Liver (tissue), 9 donors: Measurements from ENCODE around the gene RPH3AL. TPM values are rescaled to one million over a fixed set of nuclear protein-coding genes. Genes with fewer than 3 reads are reported as not detected.

Source experiments
- DNase-seq: peaks from one replicate; pipeline ENCODE4 v3.0.0-alpha.2; 2017; ENCODE audit warnings: low spot score
- H3K27ac ChIP-seq, 2 donors: one replicate each; pipeline ENCODE4 v1.7.0; 2013; ENCODE audit warnings: inconsistent platforms in 2 of 2, low read length in 2 of 2, control low read depth in 1 of 2, low read depth in 1 of 2, mild to moderate bottlenecking in 1 of 2
- H3K27me3 ChIP-seq, 4 donors: one replicate each; pipeline versions ENCODE4 v1.6.1 to v1.7.0; 2013; ENCODE audit warnings: low read length in 3 of 4, inconsistent platforms in 1 of 4, mild to moderate bottlenecking in 1 of 4, moderate library complexity in 1 of 4; ENCODE audit not compliant: control insufficient read depth in 4 of 4, insufficient read depth in 4 of 4
- H3K36me3 ChIP-seq, 4 donors: one replicate each; pipeline versions ENCODE4 v1.6.1 to v1.7.0; 2013; ENCODE audit warnings: low read length in 3 of 4, mild to moderate bottlenecking in 3 of 4, low read depth in 1 of 4, moderate library complexity in 1 of 4; ENCODE audit not compliant: control insufficient read depth in 4 of 4, insufficient read depth in 3 of 4
- H3K4me1 ChIP-seq, 4 donors: one replicate each; pipeline versions ENCODE4 v1.6.1 to v1.7.0; 2013; ENCODE audit warnings: low read length in 3 of 4, mild to moderate bottlenecking in 3 of 4, moderate library complexity in 1 of 4; ENCODE audit not compliant: control insufficient read depth in 4 of 4, insufficient read depth in 4 of 4
- H3K4me3 ChIP-seq, 3 donors: one replicate each; pipeline versions ENCODE4 v1.6.1 to v1.7.0; 2013; ENCODE audit warnings: low read length in 3 of 3, control low read depth in 1 of 3, low read depth in 1 of 3, mild to moderate bottlenecking in 1 of 3
- H3K9ac ChIP-seq, 2 donors: one replicate each; pipeline ENCODE4 v1.7.0; 2013; ENCODE audit warnings: low read length in 2 of 2, mild to moderate bottlenecking in 2 of 2, moderate library complexity in 2 of 2, control low read depth in 1 of 2, low read depth in 1 of 2
- H3K9me3 ChIP-seq, 4 donors: one replicate each; pipeline versions ENCODE4 v1.6.1 to v1.7.0; 2013; ENCODE audit warnings: low read length in 3 of 4; ENCODE audit not compliant: control insufficient read depth in 4 of 4
- EGR1 ChIP-seq, 2 donors: IDR thresholded peaks; 2 replicates each; pipeline ENCODE4 v1.6.1; 2016 to 2018; ENCODE audit warnings: antibody characterized with exemption in 2 of 2, low read depth in 2 of 2
- FOXA1 ChIP-seq: IDR thresholded peaks from 2 replicates; pipeline ENCODE4 v1.6.1; 2016; ENCODE audit warnings: antibody characterized with exemption
- FOXA2 ChIP-seq: IDR thresholded peaks from 2 replicates; pipeline ENCODE4 v1.6.1; 2016; ENCODE audit warnings: antibody characterized with exemption
- GABPA ChIP-seq, 2 donors: IDR thresholded peaks in 1 of 2; conservative IDR thresholded peaks in 1 of 2; 2 replicates each; pipeline ENCODE4 v1.6.1; 2016; ENCODE audit warnings: antibody characterized with exemption in 2 of 2, mild to moderate bottlenecking in 1 of 2, moderate library complexity in 1 of 2
- HNF4A ChIP-seq, 2 donors: conservative IDR thresholded peaks; 2 replicates each; pipeline ENCODE4 v1.6.1; 2016; ENCODE audit warnings: antibody characterized with exemption in 2 of 2, mild to moderate bottlenecking in 2 of 2
- HNF4G ChIP-seq: IDR thresholded peaks from 2 replicates; pipeline ENCODE4 v1.6.1; 2016; ENCODE audit warnings: antibody characterized with exemption
- JUND ChIP-seq, 2 donors: IDR thresholded peaks; 2 replicates each; pipeline ENCODE4 v1.6.1; 2016; ENCODE audit warnings: antibody characterized with exemption in 2 of 2
- NR2F2 ChIP-seq: IDR thresholded peaks from 2 replicates; pipeline ENCODE4 v1.6.1; 2016; ENCODE audit warnings: antibody characterized with exemption
- RAD21 ChIP-seq, 2 donors: IDR thresholded peaks; 2 replicates each; pipeline ENCODE4 v1.6.1; 2016; ENCODE audit warnings: antibody characterized with exemption in 2 of 2, mild to moderate bottlenecking in 2 of 2
- RXRA ChIP-seq, 2 donors: IDR thresholded peaks; 2 replicates each; pipeline ENCODE4 v1.6.1; 2017 to 2018; ENCODE audit warnings: antibody characterized with exemption in 2 of 2, mild to moderate bottlenecking in 1 of 2
- SP1 ChIP-seq: IDR thresholded peaks from 2 replicates; pipeline ENCODE4 v1.6.1; 2018; ENCODE audit warnings: antibody characterized with exemption, mild to moderate bottlenecking
- TAF1 ChIP-seq: conservative IDR thresholded peaks from 2 replicates; pipeline ENCODE4 v1.6.1; 2016; ENCODE audit warnings: antibody characterized with exemption, mild to moderate bottlenecking
- YY1 ChIP-seq: IDR thresholded peaks from 2 replicates; pipeline ENCODE4 v1.6.1; 2016; ENCODE audit warnings: antibody characterized with exemption, mild to moderate bottlenecking
- WGBS: extraction: QIAGEN DNeasy Blood & Tissue Kit; methylation state at CpG from one replicate; pipeline ENCODE4 v1.1.7; 2013; 5-methylcytosine and 5-hydroxymethylcytosine counted together
- polyA plus RNA-seq, 2 donors: library from polyadenylated mRNA; stranded (reverse) in 1 of 2; unstranded in 1 of 2; fragments of 200-250 nt in 1 of 2; fragments of >200 nt in 1 of 2; fragmentation: Nextera tagmentation in 1 of 2; extraction: Ambion mirVana in 1 of 2; gene quantifications; one replicate each; pipeline versions ENCODE4 v1.2.1 to v1.2.3, GENCODE V29; 2013 to 2015
- total RNA-seq, 2 donors: library from RNA; depleted of rRNA; stranded (reverse); fragments of >200 nt; gene quantifications; one replicate each; pipeline ENCODE4 v1.2.3, GENCODE V29; 2014
- TF ChIP-seq, protein P1 (sequence below): IDR thresholded peaks from 2 replicates; pipeline ENCODE4 v1.6.1; 2016; ENCODE audit warnings: antibody characterized with exemption
- TF ChIP-seq, protein P2 (sequence below): IDR thresholded peaks from 2 replicates; pipeline ENCODE4 v1.6.1; 2016; ENCODE audit warnings: antibody characterized with exemption
- TF ChIP-seq, protein P3 (sequence below): IDR thresholded peaks from 2 replicates; pipeline ENCODE4 v1.6.1; 2016; ENCODE audit warnings: antibody characterized with exemption
- TF ChIP-seq, protein P4 (sequence below): fragments of 150-350 bp; IDR thresholded peaks from 2 replicates; pipeline ENCODE4 v1.5.1; 2017; ENCODE audit warnings: improper control_type of control experiment, low read depth, low read length; ENCODE audit not compliant: missing input control
- TF ChIP-seq, protein P5 (sequence below): IDR thresholded peaks from 2 replicates; pipeline ENCODE4 v1.6.1; 2016; ENCODE audit warnings: antibody characterized with exemption, mild to moderate bottlenecking
- donor health status: healthy.
- donor health status: healthy.
- donor health status: healthy.
- donor health status: healthy.
- donor health status: healthy.

The RPH3AL gene
- total and polyA plus RNA-seq, 4 donors: 8.5 to 52.5 (median 13.9) TPM

DNA sequence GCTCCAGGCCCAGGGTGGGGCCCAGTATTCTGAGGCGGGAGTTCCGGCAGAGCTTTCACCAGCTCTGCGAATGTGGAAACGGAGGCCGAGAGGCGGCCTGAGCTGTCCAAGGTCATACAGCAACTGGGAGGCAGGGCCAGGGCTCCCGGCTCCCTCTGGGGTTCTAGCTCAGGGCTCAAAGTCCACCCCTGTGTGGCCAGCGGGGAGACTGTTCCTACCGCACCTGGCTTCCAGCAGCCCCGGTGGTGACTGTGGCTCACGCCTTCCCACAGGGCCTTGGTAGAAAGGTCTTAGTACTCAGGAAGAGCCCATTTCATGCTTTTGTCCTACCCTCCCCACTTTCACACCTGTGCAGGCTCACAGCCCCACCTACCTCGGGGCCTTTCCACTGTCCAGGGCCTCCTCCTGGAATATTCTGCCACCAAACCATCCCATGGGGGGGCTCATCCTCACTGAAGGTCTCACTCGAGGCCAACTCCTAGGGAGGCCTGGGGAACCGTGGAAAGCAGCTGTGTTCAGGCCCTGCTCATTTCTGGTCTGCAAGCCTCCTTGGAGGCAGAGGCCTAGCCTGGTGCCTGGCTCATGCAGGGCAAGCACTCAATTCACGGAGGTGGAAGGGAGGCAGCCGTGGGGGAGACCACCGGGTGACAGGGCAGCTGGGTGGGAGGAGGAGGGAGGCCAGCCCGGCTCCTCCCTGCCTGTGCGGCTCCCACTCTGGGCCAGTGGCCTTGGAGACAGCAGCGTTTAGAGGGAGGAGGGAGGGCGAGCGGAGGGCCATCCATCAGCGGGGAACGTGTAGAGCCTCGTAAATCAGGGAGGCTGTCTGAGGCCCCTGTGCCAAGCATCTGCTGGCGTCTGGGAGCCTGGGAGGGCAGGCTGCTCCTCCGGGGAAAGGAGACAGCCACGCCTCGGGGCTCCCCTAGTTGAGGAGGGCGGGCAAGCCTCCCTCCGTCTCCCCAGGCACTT is 158.5 kb downstream of the RPH3AL start:
- H3K9me3 ChIP-seq: no peaks in the 10 kb centered on the region
- no peak overlapping the region for H3K4me3 ChIP-seq
- 81% methylated on average over 31 of the region's 31 CpGs for WGBS
- H3K27ac ChIP-seq: no peak overlapping the region
- H3K9ac ChIP-seq: no peak overlapping the region
- H3K4me1 ChIP-seq: no peaks in the 10 kb centered on the region
- no peaks in the 10 kb centered on the region for H3K27me3 ChIP-seq
- H3K36me3 ChIP-seq: no peaks in the 10 kb centered on the region
- peak; percentile 58 for TF ChIP-seq SP1
- TF ChIP-seq RAD21 (IDR thresholded peaks at IDR 0.05): peak in 1 of 2 donors; percentile 7
- TF ChIP-seq, protein P1, sequence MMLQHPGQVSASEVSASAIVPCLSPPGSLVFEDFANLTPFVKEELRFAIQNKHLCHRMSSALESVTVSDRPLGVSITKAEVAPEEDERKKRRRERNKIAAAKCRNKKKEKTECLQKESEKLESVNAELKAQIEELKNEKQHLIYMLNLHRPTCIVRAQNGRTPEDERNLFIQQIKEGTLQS: no peak
- TF ChIP-seq FOXA2: no peak
- no peak for TF ChIP-seq EGR1 (IDR thresholded peaks at IDR 0.05; ENCODE audit: low read depth in 2 of 2)
- peak in 1 of 2 donors; percentile 72 for TF ChIP-seq HNF4A (conservative IDR thresholded peaks at IDR 0.05)
- no peak for TF ChIP-seq YY1
- no peak for DNase-seq

DNA sequence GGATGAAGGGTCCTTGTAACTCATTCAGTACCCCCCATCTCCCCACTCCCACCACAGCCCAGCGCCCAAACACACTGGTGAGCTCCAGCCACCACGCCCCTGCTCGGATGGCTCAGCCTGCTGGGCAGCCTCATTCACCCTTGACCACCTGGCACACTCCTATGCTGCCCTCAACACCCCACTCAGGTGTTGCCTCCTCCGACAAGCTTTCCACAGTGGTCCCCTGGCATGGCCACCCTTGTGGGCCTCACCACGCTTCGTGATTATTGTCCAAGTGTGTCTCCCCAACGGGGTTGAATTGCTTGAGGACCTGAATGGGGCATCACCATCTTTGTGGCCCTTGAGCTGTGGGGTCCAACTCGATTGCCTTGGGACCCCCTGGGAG is 159.2 kb downstream of the RPH3AL start:
- no peaks in the 10 kb centered on the region for H3K27me3 ChIP-seq

More for the DNA sequence above, 159.2 kb downstream of the RPH3AL start:
- no peak for DNase-seq
- Histone ChIP-seq H3K4me1 (no peaks in the 10 kb centered on the region), H3K4me3 (no peak overlapping the region), H3K9ac (no peak overlapping the region), H3K36me3 (no peaks in the 10 kb centered on the region), H3K9me3 (no peaks in the 10 kb centered on the region), H3K27ac (no peak overlapping the region)
- WGBS: 95% methylated on average over 8 of the region's 8 CpGs
- TF ChIP-seq, protein P2, sequence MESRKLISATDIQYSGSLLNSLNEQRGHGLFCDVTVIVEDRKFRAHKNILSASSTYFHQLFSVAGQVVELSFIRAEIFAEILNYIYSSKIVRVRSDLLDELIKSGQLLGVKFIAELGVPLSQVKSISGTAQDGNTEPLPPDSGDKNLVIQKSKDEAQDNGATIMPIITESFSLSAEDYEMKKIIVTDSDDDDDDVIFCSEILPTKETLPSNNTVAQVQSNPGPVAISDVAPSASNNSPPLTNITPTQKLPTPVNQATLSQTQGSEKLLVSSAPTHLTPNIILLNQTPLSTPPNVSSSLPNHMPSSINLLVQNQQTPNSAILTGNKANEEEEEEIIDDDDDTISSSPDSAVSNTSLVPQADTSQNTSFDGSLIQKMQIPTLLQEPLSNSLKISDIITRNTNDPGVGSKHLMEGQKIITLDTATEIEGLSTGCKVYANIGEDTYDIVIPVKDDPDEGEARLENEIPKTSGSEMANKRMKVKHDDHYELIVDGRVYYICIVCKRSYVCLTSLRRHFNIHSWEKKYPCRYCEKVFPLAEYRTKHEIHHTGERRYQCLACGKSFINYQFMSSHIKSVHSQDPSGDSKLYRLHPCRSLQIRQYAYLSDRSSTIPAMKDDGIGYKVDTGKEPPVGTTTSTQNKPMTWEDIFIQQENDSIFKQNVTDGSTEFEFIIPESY: no peak
- TF ChIP-seq NR2F2: no peak
- TF ChIP-seq, protein P3, sequence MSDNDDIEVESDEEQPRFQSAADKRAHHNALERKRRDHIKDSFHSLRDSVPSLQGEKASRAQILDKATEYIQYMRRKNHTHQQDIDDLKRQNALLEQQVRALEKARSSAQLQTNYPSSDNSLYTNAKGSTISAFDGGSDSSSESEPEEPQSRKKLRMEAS: no peak
- no peak for TF ChIP-seq RXRA (IDR thresholded peaks at IDR 0.05)
- no peak for TF ChIP-seq YY1
- no peak for TF ChIP-seq FOXA1
- TF ChIP-seq, protein P4, sequence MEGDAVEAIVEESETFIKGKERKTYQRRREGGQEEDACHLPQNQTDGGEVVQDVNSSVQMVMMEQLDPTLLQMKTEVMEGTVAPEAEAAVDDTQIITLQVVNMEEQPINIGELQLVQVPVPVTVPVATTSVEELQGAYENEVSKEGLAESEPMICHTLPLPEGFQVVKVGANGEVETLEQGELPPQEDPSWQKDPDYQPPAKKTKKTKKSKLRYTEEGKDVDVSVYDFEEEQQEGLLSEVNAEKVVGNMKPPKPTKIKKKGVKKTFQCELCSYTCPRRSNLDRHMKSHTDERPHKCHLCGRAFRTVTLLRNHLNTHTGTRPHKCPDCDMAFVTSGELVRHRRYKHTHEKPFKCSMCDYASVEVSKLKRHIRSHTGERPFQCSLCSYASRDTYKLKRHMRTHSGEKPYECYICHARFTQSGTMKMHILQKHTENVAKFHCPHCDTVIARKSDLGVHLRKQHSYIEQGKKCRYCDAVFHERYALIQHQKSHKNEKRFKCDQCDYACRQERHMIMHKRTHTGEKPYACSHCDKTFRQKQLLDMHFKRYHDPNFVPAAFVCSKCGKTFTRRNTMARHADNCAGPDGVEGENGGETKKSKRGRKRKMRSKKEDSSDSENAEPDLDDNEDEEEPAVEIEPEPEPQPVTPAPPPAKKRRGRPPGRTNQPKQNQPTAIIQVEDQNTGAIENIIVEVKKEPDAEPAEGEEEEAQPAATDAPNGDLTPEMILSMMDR: no peak
- TF ChIP-seq JUND (IDR thresholded peaks at IDR 0.05): no peak
- no peak for TF ChIP-seq RAD21 (IDR thresholded peaks at IDR 0.05)
- TF ChIP-seq, protein P1: no peak
- TF ChIP-seq SP1: no peak
- TF ChIP-seq GABPA (IDR thresholded peaks at IDR 0.05 in 1 of 2, conservative IDR thresholded peaks at IDR 0.05 in 1 of 2): no peak
- TF ChIP-seq, protein P5, sequence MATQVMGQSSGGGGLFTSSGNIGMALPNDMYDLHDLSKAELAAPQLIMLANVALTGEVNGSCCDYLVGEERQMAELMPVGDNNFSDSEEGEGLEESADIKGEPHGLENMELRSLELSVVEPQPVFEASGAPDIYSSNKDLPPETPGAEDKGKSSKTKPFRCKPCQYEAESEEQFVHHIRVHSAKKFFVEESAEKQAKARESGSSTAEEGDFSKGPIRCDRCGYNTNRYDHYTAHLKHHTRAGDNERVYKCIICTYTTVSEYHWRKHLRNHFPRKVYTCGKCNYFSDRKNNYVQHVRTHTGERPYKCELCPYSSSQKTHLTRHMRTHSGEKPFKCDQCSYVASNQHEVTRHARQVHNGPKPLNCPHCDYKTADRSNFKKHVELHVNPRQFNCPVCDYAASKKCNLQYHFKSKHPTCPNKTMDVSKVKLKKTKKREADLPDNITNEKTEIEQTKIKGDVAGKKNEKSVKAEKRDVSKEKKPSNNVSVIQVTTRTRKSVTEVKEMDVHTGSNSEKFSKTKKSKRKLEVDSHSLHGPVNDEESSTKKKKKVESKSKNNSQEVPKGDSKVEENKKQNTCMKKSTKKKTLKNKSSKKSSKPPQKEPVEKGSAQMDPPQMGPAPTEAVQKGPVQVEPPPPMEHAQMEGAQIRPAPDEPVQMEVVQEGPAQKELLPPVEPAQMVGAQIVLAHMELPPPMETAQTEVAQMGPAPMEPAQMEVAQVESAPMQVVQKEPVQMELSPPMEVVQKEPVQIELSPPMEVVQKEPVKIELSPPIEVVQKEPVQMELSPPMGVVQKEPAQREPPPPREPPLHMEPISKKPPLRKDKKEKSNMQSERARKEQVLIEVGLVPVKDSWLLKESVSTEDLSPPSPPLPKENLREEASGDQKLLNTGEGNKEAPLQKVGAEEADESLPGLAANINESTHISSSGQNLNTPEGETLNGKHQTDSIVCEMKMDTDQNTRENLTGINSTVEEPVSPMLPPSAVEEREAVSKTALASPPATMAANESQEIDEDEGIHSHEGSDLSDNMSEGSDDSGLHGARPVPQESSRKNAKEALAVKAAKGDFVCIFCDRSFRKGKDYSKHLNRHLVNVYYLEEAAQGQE: no peak
- no peak for TF ChIP-seq EGR1 (IDR thresholded peaks at IDR 0.05; ENCODE audit: low read depth in 2 of 2)
- TF ChIP-seq HNF4G: no peak
- no peak for TF ChIP-seq FOXA2
- no peak for TF ChIP-seq TAF1
